HEK293 (cell line): ENCODE data around the gene SYNJ2.

Experiments used
- ZNF514 ChIP-seq: fragments of 450-650 bp; formaldehyde crosslinking; IDR thresholded peaks from 2 replicates; pipeline ENCODE4 v1.5.1; 2016; ENCODE audit warnings: missing biosample characterization, missing genetic modification characterization
- ZNF560 ChIP-seq: fragments of 450-650 bp; formaldehyde crosslinking; IDR thresholded peaks from 2 replicates; pipeline ENCODE4 v1.5.1; 2017; ENCODE audit warnings: missing biosample characterization, missing genetic modification characterization, borderline replicate concordance
- ZSCAN16 ChIP-seq: fragments of 450-650 bp; formaldehyde crosslinking; IDR thresholded peaks from 2 replicates; pipeline ENCODE4 v1.5.1; 2016; ENCODE audit warnings: missing biosample characterization, missing genetic modification characterization
- TF ChIP-seq, protein P1 (sequence below): fragments of 450-650 bp; formaldehyde crosslinking; IDR thresholded peaks from 2 replicates; pipeline ENCODE4 v1.5.1; 2016; ENCODE audit warnings: missing biosample characterization, missing genetic modification characterization
- TF ChIP-seq, protein P2 (sequence below): fragments of 450-650 bp; formaldehyde crosslinking; optimal IDR thresholded peaks from 2 replicates; pipeline ENCODE3; 2016; ENCODE audit warnings: missing biosample characterization, mild to moderate bottlenecking, missing genetic modification characterization
- TF ChIP-seq, protein P3 (sequence below): fragments of 450-650 bp; formaldehyde crosslinking; IDR thresholded peaks from 2 replicates; pipeline ENCODE4 v1.5.1; 2016; ENCODE audit warnings: missing biosample characterization, missing genetic modification characterization
- TF ChIP-seq, protein P4 (sequence below): fragments of 450-650 bp; formaldehyde crosslinking; conservative IDR thresholded peaks from 2 replicates; pipeline ENCODE4 v1.5.1; 2016; ENCODE audit warnings: low read depth, missing biosample characterization, missing genetic modification characterization
- TF ChIP-seq, protein P5 (sequence below): fragments of 450-650 bp; formaldehyde crosslinking; IDR thresholded peaks from 2 replicates; pipeline ENCODE4 v1.5.1; 2017; ENCODE audit warnings: missing biosample characterization, missing genetic modification characterization

DNA sequence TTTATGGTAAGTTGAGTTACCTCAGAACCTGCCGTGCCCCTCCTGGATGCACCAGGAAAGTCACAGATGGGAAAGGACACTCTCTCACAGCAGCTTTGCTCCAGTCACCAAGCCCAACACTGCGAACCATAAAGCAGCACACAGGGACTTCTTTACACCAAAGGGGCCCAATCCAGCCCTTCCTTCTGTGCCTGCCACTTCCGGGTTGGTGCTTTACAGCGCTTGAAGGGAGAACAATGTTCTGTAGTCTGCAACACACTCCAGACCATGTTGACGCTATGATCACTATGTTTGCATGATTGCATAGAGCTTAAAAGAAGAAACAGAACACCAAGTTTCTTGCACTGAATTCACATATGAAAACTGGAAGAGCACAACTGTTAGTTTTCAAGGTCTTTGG is 129.3 kb downstream of the SYNJ2 start:
- TF ChIP-seq ZSCAN16 (tag by site-specific recombination): no peak
- TF ChIP-seq, protein P1, sequence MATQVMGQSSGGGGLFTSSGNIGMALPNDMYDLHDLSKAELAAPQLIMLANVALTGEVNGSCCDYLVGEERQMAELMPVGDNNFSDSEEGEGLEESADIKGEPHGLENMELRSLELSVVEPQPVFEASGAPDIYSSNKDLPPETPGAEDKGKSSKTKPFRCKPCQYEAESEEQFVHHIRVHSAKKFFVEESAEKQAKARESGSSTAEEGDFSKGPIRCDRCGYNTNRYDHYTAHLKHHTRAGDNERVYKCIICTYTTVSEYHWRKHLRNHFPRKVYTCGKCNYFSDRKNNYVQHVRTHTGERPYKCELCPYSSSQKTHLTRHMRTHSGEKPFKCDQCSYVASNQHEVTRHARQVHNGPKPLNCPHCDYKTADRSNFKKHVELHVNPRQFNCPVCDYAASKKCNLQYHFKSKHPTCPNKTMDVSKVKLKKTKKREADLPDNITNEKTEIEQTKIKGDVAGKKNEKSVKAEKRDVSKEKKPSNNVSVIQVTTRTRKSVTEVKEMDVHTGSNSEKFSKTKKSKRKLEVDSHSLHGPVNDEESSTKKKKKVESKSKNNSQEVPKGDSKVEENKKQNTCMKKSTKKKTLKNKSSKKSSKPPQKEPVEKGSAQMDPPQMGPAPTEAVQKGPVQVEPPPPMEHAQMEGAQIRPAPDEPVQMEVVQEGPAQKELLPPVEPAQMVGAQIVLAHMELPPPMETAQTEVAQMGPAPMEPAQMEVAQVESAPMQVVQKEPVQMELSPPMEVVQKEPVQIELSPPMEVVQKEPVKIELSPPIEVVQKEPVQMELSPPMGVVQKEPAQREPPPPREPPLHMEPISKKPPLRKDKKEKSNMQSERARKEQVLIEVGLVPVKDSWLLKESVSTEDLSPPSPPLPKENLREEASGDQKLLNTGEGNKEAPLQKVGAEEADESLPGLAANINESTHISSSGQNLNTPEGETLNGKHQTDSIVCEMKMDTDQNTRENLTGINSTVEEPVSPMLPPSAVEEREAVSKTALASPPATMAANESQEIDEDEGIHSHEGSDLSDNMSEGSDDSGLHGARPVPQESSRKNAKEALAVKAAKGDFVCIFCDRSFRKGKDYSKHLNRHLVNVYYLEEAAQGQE (tag by site-specific recombination): no peak
- TF ChIP-seq ZNF560: no peak
- TF ChIP-seq, protein P2, sequence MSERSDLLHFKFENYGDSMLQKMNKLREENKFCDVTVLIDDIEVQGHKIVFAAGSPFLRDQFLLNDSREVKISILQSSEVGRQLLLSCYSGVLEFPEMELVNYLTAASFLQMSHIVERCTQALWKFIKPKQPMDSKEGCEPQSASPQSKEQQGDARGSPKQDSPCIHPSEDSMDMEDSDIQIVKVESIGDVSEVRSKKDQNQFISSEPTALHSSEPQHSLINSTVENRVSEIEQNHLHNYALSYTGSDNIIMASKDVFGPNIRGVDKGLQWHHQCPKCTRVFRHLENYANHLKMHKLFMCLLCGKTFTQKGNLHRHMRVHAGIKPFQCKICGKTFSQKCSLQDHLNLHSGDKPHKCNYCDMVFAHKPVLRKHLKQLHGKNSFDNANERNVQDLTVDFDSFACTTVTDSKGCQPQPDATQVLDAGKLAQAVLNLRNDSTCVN: no peak
- TF ChIP-seq, protein P3, sequence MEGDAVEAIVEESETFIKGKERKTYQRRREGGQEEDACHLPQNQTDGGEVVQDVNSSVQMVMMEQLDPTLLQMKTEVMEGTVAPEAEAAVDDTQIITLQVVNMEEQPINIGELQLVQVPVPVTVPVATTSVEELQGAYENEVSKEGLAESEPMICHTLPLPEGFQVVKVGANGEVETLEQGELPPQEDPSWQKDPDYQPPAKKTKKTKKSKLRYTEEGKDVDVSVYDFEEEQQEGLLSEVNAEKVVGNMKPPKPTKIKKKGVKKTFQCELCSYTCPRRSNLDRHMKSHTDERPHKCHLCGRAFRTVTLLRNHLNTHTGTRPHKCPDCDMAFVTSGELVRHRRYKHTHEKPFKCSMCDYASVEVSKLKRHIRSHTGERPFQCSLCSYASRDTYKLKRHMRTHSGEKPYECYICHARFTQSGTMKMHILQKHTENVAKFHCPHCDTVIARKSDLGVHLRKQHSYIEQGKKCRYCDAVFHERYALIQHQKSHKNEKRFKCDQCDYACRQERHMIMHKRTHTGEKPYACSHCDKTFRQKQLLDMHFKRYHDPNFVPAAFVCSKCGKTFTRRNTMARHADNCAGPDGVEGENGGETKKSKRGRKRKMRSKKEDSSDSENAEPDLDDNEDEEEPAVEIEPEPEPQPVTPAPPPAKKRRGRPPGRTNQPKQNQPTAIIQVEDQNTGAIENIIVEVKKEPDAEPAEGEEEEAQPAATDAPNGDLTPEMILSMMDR (tag by site-specific recombination): no peak
- no peak for TF ChIP-seq ZNF514 (tag by site-specific recombination)
- TF ChIP-seq, protein P4, sequence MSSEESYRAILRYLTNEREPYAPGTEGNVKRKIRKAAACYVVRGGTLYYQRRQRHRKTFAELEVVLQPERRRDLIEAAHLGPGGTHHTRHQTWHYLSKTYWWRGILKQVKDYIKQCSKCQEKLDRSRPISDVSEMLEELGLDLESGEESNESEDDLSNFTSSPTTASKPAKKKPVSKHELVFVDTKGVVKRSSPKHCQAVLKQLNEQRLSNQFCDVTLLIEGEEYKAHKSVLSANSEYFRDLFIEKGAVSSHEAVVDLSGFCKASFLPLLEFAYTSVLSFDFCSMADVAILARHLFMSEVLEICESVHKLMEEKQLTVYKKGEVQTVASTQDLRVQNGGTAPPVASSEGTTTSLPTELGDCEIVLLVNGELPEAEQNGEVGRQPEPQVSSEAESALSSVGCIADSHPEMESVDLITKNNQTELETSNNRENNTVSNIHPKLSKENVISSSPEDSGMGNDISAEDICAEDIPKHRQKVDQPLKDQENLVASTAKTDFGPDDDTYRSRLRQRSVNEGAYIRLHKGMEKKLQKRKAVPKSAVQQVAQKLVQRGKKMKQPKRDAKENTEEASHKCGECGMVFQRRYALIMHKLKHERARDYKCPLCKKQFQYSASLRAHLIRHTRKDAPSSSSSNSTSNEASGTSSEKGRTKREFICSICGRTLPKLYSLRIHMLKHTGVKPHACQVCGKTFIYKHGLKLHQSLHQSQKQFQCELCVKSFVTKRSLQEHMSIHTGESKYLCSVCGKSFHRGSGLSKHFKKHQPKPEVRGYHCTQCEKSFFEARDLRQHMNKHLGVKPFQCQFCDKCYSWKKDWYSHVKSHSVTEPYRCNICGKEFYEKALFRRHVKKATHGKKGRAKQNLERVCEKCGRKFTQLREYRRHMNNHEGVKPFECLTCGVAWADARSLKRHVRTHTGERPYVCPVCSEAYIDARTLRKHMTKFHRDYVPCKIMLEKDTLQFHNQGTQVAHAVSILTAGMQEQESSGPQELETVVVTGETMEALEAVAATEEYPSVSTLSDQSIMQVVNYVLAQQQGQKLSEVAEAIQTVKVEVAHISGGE (tag by site-specific recombination): no peak
- TF ChIP-seq, protein P5, sequence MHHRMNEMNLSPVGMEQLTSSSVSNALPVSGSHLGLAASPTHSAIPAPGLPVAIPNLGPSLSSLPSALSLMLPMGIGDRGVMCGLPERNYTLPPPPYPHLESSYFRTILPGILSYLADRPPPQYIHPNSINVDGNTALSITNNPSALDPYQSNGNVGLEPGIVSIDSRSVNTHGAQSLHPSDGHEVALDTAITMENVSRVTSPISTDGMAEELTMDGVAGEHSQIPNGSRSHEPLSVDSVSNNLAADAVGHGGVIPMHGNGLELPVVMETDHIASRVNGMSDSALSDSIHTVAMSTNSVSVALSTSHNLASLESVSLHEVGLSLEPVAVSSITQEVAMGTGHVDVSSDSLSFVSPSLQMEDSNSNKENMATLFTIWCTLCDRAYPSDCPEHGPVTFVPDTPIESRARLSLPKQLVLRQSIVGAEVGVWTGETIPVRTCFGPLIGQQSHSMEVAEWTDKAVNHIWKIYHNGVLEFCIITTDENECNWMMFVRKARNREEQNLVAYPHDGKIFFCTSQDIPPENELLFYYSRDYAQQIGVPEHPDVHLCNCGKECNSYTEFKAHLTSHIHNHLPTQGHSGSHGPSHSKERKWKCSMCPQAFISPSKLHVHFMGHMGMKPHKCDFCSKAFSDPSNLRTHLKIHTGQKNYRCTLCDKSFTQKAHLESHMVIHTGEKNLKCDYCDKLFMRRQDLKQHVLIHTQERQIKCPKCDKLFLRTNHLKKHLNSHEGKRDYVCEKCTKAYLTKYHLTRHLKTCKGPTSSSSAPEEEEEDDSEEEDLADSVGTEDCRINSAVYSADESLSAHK (tag by site-specific recombination): no peak
